Endodermal cell (in vitro differentiated cells): ENCODE data around the gene PAX5. TPM values are rescaled to one million over a fixed set of nuclear protein-coding genes. Genes with fewer than 3 reads are reported as not detected.

Experiments
- DNase-seq: peaks from one replicate; pipeline ENCODE4 v3.0.0-alpha.2; 2017
- H3K27ac ChIP-seq: 2 replicates; pipeline ENCODE4 v1.5.1; 2013; ENCODE audit warnings: mild to moderate bottlenecking, low read depth, low read length, moderate library complexity
- H3K27me3 ChIP-seq: 2 replicates; pipeline ENCODE4 v1.6.1; 2013; ENCODE audit warnings: mild to moderate bottlenecking, low read length, moderate library complexity; ENCODE audit not compliant: insufficient read depth, control insufficient read depth, poor library complexity, severe bottlenecking
- H3K36me3 ChIP-seq: 2 replicates; pipeline ENCODE4 v1.7.0; 2013; ENCODE audit warnings: mild to moderate bottlenecking, low read length, moderate library complexity; ENCODE audit not compliant: control insufficient read depth, insufficient read depth
- H3K4me1 ChIP-seq: one replicate; pipeline ENCODE4 v1.7.0; 2013; ENCODE audit warnings: low read length; ENCODE audit not compliant: control insufficient read depth, insufficient read depth
- H3K4me3 ChIP-seq: 2 replicates; pipeline ENCODE4 v1.5.1; 2013; ENCODE audit warnings: mild to moderate bottlenecking, low read length, moderate library complexity
- H3K9ac ChIP-seq: 2 replicates; pipeline ENCODE4 v1.6.1; 2013; ENCODE audit warnings: mild to moderate bottlenecking, low read length, moderate library complexity; ENCODE audit not compliant: poor library complexity, severe bottlenecking; ENCODE audit errors: extremely low read depth
- H3K9me3 ChIP-seq: 2 replicates; pipeline ENCODE4 v1.6.1; 2013; ENCODE audit warnings: mild to moderate bottlenecking, low read length, moderate library complexity; ENCODE audit not compliant: control insufficient read depth
- H3K27ac Mint-ChIP-seq: 2 replicates; pipeline ENCODE4 v1.8.0; 2020; ENCODE audit warnings: mixed read lengths
- H3K27me3 Mint-ChIP-seq: 2 replicates; pipeline ENCODE4 v1.8.0; 2021; ENCODE audit warnings: mild to moderate bottlenecking, mixed read lengths; ENCODE audit not compliant: insufficient read depth
- H3K36me3 Mint-ChIP-seq: 2 replicates; pipeline ENCODE4 v1.8.0; 2020; ENCODE audit warnings: low read depth, mixed read lengths
- H3K4me1 Mint-ChIP-seq: 2 replicates; pipeline ENCODE4 v1.8.0; 2020; ENCODE audit warnings: mixed read lengths
- H3K4me3 Mint-ChIP-seq: 2 replicates; pipeline ENCODE4 v1.8.0; 2020; ENCODE audit warnings: mild to moderate bottlenecking, moderate library complexity, mixed read lengths
- H3K9me3 Mint-ChIP-seq: 2 replicates; pipeline ENCODE4 v1.8.0; 2020; ENCODE audit warnings: mild to moderate bottlenecking, mixed read lengths
- CTCF ChIP-seq: fragments of 200-600 bp; sonication (generic); conservative IDR thresholded peaks from 2 replicates; pipeline ENCODE4 v1.5.0; 2021; ENCODE audit warnings: antibody characterized with exemption, mild to moderate bottlenecking
- WGBS, 2 experiments: methylation state at CpG; one replicate each; pipeline versions ENCODE4 v1.1.5 to v1.1.7; 2013; ENCODE audit warnings: missing lambda C conversion rate in 2 of 2, mixed read lengths in 1 of 2; ENCODE audit not compliant: insufficient coverage in 1 of 2, insufficient read length in 1 of 2; 5-methylcytosine and 5-hydroxymethylcytosine counted together
- total RNA-seq, 2 donors: library from RNA; stranded (reverse); fragmentation: NEBNext Ultra II Directional in 1 of 2; extraction: Animal tissue kit (Norgen Biotek cat#: 25700) in 1 of 2; gene quantifications; 2 replicates in 1 of 2; 3 replicates in 1 of 2; pipeline ENCODE4 v1.2.1, GENCODE V29; 2021

The PAX5 gene
- total RNA-seq, 2 donors from 2014 or later: 0.15 TPM; not detected in 1

- Mint-ChIP-seq H3K36me3 (no peaks in the 10 kb centered on the region), H3K4me3 (peak overlapping the region; percentile 54), H3K4me1 (peaks cover 12% of the 10 kb centered on the region), H3K27me3 (peaks cover 99% of the 10 kb centered on the region), H3K9me3 (no peaks in the 10 kb centered on the region), H3K27ac (no peak overlapping the region)
- DNase-seq: peak; percentile 77
- Histone ChIP-seq H3K27me3 (peaks cover 100% of the 10 kb centered on the region), H3K9me3 (no peaks in the 10 kb centered on the region), H3K27ac (peak overlapping the region; percentile 22), H3K4me3 (peak overlapping the region; percentile 85), H3K36me3 (no peaks in the 10 kb centered on the region), H3K4me1 (no peaks in the 10 kb centered on the region), H3K9ac (no peak overlapping the region)
- 1 to 2% methylated on average over 11 to 44 of the region's 44 CpGs for WGBS, 2 experiments
- no peak for TF ChIP-seq CTCF
These were observed 2.9 kb upstream of the PAX5 start for GRCh38 chr9:37036776-37037502.

- Histone ChIP-seq H3K27ac (no peak overlapping the region), H3K4me1 (no peaks in the 10 kb centered on the region), H3K9me3 (no peaks in the 10 kb centered on the region), H3K36me3 (no peaks in the 10 kb centered on the region), H3K27me3 (peaks cover 100% of the 10 kb centered on the region), H3K9ac (no peak overlapping the region), H3K4me3 (peak overlapping the region; percentile 85)
- WGBS, 2 experiments: 1% methylated on average over 28 to 40 of the region's 40 CpGs
- DNase-seq: peak; percentile 72
- Mint-ChIP-seq H3K27me3 (peaks cover 99% of the 10 kb centered on the region), H3K4me3 (peak overlapping the region; percentile 54), H3K9me3 (no peaks in the 10 kb centered on the region), H3K27ac (no peak overlapping the region), H3K36me3 (no peaks in the 10 kb centered on the region), H3K4me1 (peaks cover 12% of the 10 kb centered on the region)
- TF ChIP-seq CTCF: no peak
These were observed 2.3 kb upstream of the PAX5 start for GRCh38 chr9:37036371-37036775.

- Histone ChIP-seq H3K27ac (no peak overlapping the region), H3K9me3 (no peaks in the 10 kb centered on the region), H3K36me3 (no peaks in the 10 kb centered on the region), H3K9ac (no peak overlapping the region), H3K4me3 (peak overlapping the region; percentile 85), H3K27me3 (peaks cover 100% of the 10 kb centered on the region), H3K4me1 (no peaks in the 10 kb centered on the region)
- WGBS, 2 experiments: 0 to 1% methylated on average over 4 to 35 of the region's 35 CpGs
- Mint-ChIP-seq H3K4me1 (peaks cover 12% of the 10 kb centered on the region), H3K9me3 (no peaks in the 10 kb centered on the region), H3K27ac (no peak overlapping the region), H3K27me3 (peaks cover 99% of the 10 kb centered on the region), H3K4me3 (peak overlapping the region; percentile 54), H3K36me3 (no peaks in the 10 kb centered on the region)
- peak; percentile 79 for DNase-seq
- TF ChIP-seq CTCF: no peak
These were observed 1.7 kb upstream of the PAX5 start for GRCh38 chr9:37035648-37036370.
